Liver (tissue), 9 donors: ENCODE results near the gene ARHGEF28. TPM values are rescaled to one million over a fixed set of nuclear protein-coding genes. Genes with fewer than 3 reads are reported as not detected.

ENCODE experiments used
- DNase-seq: peaks from one replicate; pipeline ENCODE4 v3.0.0-alpha.2; 2017; ENCODE audit warnings: low spot score
- H3K27ac ChIP-seq, 2 donors: one replicate each; pipeline ENCODE4 v1.7.0; 2013; ENCODE audit warnings: inconsistent platforms in 2 of 2, low read length in 2 of 2, control low read depth in 1 of 2, low read depth in 1 of 2, mild to moderate bottlenecking in 1 of 2
- H3K27me3 ChIP-seq, 4 donors: one replicate each; pipeline versions ENCODE4 v1.6.1 to v1.7.0; 2013; ENCODE audit warnings: low read length in 3 of 4, inconsistent platforms in 1 of 4, mild to moderate bottlenecking in 1 of 4, moderate library complexity in 1 of 4; ENCODE audit not compliant: control insufficient read depth in 4 of 4, insufficient read depth in 4 of 4
- H3K36me3 ChIP-seq, 4 donors: one replicate each; pipeline versions ENCODE4 v1.6.1 to v1.7.0; 2013; ENCODE audit warnings: low read length in 3 of 4, mild to moderate bottlenecking in 3 of 4, low read depth in 1 of 4, moderate library complexity in 1 of 4; ENCODE audit not compliant: control insufficient read depth in 4 of 4, insufficient read depth in 3 of 4
- H3K4me1 ChIP-seq, 4 donors: one replicate each; pipeline versions ENCODE4 v1.6.1 to v1.7.0; 2013; ENCODE audit warnings: low read length in 3 of 4, mild to moderate bottlenecking in 3 of 4, moderate library complexity in 1 of 4; ENCODE audit not compliant: control insufficient read depth in 4 of 4, insufficient read depth in 4 of 4
- H3K4me3 ChIP-seq, 3 donors: one replicate each; pipeline versions ENCODE4 v1.6.1 to v1.7.0; 2013; ENCODE audit warnings: low read length in 3 of 3, control low read depth in 1 of 3, low read depth in 1 of 3, mild to moderate bottlenecking in 1 of 3
- H3K9ac ChIP-seq, 2 donors: one replicate each; pipeline ENCODE4 v1.7.0; 2013; ENCODE audit warnings: low read length in 2 of 2, mild to moderate bottlenecking in 2 of 2, moderate library complexity in 2 of 2, control low read depth in 1 of 2, low read depth in 1 of 2
- H3K9me3 ChIP-seq, 4 donors: one replicate each; pipeline versions ENCODE4 v1.6.1 to v1.7.0; 2013; ENCODE audit warnings: low read length in 3 of 4; ENCODE audit not compliant: control insufficient read depth in 4 of 4
- ATF3 ChIP-seq: IDR thresholded peaks from 2 replicates; pipeline ENCODE4 v1.6.1; 2016; ENCODE audit warnings: antibody characterized with exemption
- CTCF ChIP-seq: fragments of 150-350 bp; IDR thresholded peaks from 2 replicates; pipeline ENCODE4 v1.5.1; 2017; ENCODE audit warnings: improper control_type of control experiment, low read depth, low read length; ENCODE audit not compliant: missing input control
- EGR1 ChIP-seq, 2 donors: IDR thresholded peaks; 2 replicates each; pipeline ENCODE4 v1.6.1; 2016 to 2018; ENCODE audit warnings: antibody characterized with exemption in 2 of 2, low read depth in 2 of 2
- FOXA2 ChIP-seq: IDR thresholded peaks from 2 replicates; pipeline ENCODE4 v1.6.1; 2016; ENCODE audit warnings: antibody characterized with exemption
- GABPA ChIP-seq, 2 donors: IDR thresholded peaks in 1 of 2; conservative IDR thresholded peaks in 1 of 2; 2 replicates each; pipeline ENCODE4 v1.6.1; 2016; ENCODE audit warnings: antibody characterized with exemption in 2 of 2, mild to moderate bottlenecking in 1 of 2, moderate library complexity in 1 of 2
- HNF4A ChIP-seq, 2 donors: conservative IDR thresholded peaks; 2 replicates each; pipeline ENCODE4 v1.6.1; 2016; ENCODE audit warnings: antibody characterized with exemption in 2 of 2, mild to moderate bottlenecking in 2 of 2
- HNF4G ChIP-seq: IDR thresholded peaks from 2 replicates; pipeline ENCODE4 v1.6.1; 2016; ENCODE audit warnings: antibody characterized with exemption
- JUND ChIP-seq, 2 donors: IDR thresholded peaks; 2 replicates each; pipeline ENCODE4 v1.6.1; 2016; ENCODE audit warnings: antibody characterized with exemption in 2 of 2
- MAX ChIP-seq: IDR thresholded peaks from 2 replicates; pipeline ENCODE4 v1.6.1; 2016; ENCODE audit warnings: antibody characterized with exemption
- NR2F2 ChIP-seq: IDR thresholded peaks from 2 replicates; pipeline ENCODE4 v1.6.1; 2016; ENCODE audit warnings: antibody characterized with exemption
- RAD21 ChIP-seq, 2 donors: IDR thresholded peaks; 2 replicates each; pipeline ENCODE4 v1.6.1; 2016; ENCODE audit warnings: antibody characterized with exemption in 2 of 2, mild to moderate bottlenecking in 2 of 2
- REST ChIP-seq: IDR thresholded peaks from 2 replicates; pipeline ENCODE4 v1.6.1; 2016; ENCODE audit warnings: antibody characterized with exemption, mild to moderate bottlenecking
- RXRA ChIP-seq, 2 donors: IDR thresholded peaks; 2 replicates each; pipeline ENCODE4 v1.6.1; 2017 to 2018; ENCODE audit warnings: antibody characterized with exemption in 2 of 2, mild to moderate bottlenecking in 1 of 2
- SP1 ChIP-seq: IDR thresholded peaks from 2 replicates; pipeline ENCODE4 v1.6.1; 2018; ENCODE audit warnings: antibody characterized with exemption, mild to moderate bottlenecking
- TAF1 ChIP-seq: conservative IDR thresholded peaks from 2 replicates; pipeline ENCODE4 v1.6.1; 2016; ENCODE audit warnings: antibody characterized with exemption, mild to moderate bottlenecking
- YY1 ChIP-seq: IDR thresholded peaks from 2 replicates; pipeline ENCODE4 v1.6.1; 2016; ENCODE audit warnings: antibody characterized with exemption, mild to moderate bottlenecking
- ZBTB33 ChIP-seq: IDR thresholded peaks from 2 replicates; pipeline ENCODE4 v1.6.1; 2016; ENCODE audit warnings: antibody characterized with exemption
- WGBS: extraction: QIAGEN DNeasy Blood & Tissue Kit; methylation state at CpG from one replicate; pipeline ENCODE4 v1.1.7; 2013; 5-methylcytosine and 5-hydroxymethylcytosine counted together
- polyA plus RNA-seq, 2 donors: library from polyadenylated mRNA; stranded (reverse) in 1 of 2; unstranded in 1 of 2; fragments of 200-250 nt in 1 of 2; fragments of >200 nt in 1 of 2; fragmentation: Nextera tagmentation in 1 of 2; extraction: Ambion mirVana in 1 of 2; gene quantifications; one replicate each; pipeline versions ENCODE4 v1.2.1 to v1.2.3, GENCODE V29; 2013 to 2015
- total RNA-seq, 2 donors: library from RNA; depleted of rRNA; stranded (reverse); fragments of >200 nt; gene quantifications; one replicate each; pipeline ENCODE4 v1.2.3, GENCODE V29; 2014
- donor health status: healthy.
- donor health status: healthy.
- donor health status: healthy.
- donor health status: healthy.
- donor health status: healthy.

ARHGEF28 gene
- total and polyA plus RNA-seq, 4 donors, result 1.6 to 13.9 (median 3.6) TPM

- TF ChIP-seq GABPA (IDR thresholded peaks at IDR 0.05 in 1 of 2, conservative IDR thresholded peaks at IDR 0.05 in 1 of 2) (no peak), CTCF (no peak)
Measured at GRCh38 chr5:73944581-73944980, 318.6 kb downstream of the ARHGEF28 start (continued).

- Histone ChIP-seq H3K9ac (no peak overlapping the region), H3K9me3 (peaks cover 0 to 5% (median 2%) of the 10 kb centered on the region in 4 donors), H3K27me3 (no peaks in the 10 kb centered on the region), H3K36me3 (no peaks in the 10 kb centered on the region), H3K4me1 (no peaks in the 10 kb centered on the region), H3K4me3 (no peak overlapping the region), H3K27ac (no peak overlapping the region)
- no peak for DNase-seq
- TF ChIP-seq RAD21 (IDR thresholded peaks at IDR 0.05) (peak in 1 of 2 donors; percentile 37), ATF3 (no peak), NR2F2 (no peak), SP1 (no peak)
- WGBS, result 91% methylated on average over 7 of the region's 7 CpGs
Measured at GRCh38 chr5:73945505-73945904, 319.5 kb downstream of the ARHGEF28 start.

GRCh38 chr5:73946278-73946677 lies 320.3 kb downstream of the ARHGEF28 start:
- H3K9ac ChIP-seq, result no peak overlapping the region
- 55% methylated on average over 5 of the region's 5 CpGs for WGBS
- no peaks in the 10 kb centered on the region for H3K27me3 ChIP-seq
- no peak overlapping the region for H3K27ac ChIP-seq
- TF ChIP-seq REST (no peak), HNF4A (conservative IDR thresholded peaks at IDR 0.05) (no peak), MAX (no peak), FOXA2 (no peak), ZBTB33 (no peak), CTCF (no peak), TAF1 (no peak), SP1 (no peak), GABPA (IDR thresholded peaks at IDR 0.05 in 1 of 2, conservative IDR thresholded peaks at IDR 0.05 in 1 of 2) (no peak), HNF4G (no peak), RAD21 (IDR thresholded peaks at IDR 0.05) (no peak), ATF3 (no peak), JUND (IDR thresholded peaks at IDR 0.05) (no peak), YY1 (no peak), EGR1 (IDR thresholded peaks at IDR 0.05; ENCODE audit: low read depth in 2 of 2) (no peak), NR2F2 (no peak), RXRA (IDR thresholded peaks at IDR 0.05) (no peak)
- no peak overlapping the region for H3K4me3 ChIP-seq
- DNase-seq, result no peak
- no peaks in the 10 kb centered on the region for H3K36me3 ChIP-seq
- peaks cover 0 to 5% (median 2%) of the 10 kb centered on the region in 4 donors for H3K9me3 ChIP-seq
- no peaks in the 10 kb centered on the region for H3K4me1 ChIP-seq
